ENCODE measurements around the gene OLFM2. TPM values are rescaled to one million over a fixed set of nuclear protein-coding genes. Genes with fewer than 3 reads are reported as not detected.

Gene OLFM2
- total RNA-seq, 2 donors from 2014 or later: 33.1 to 58.1 TPM

GRCh38 chr19:9968820-9969687, 32.7 kb upstream of the OLFM2 start:
- H3K36me3 Mint-ChIP-seq (ENCODE audit: low read depth): no peaks in the 10 kb centered on the region
- H3K27ac Mint-ChIP-seq: no peak overlapping the region

DNA sequence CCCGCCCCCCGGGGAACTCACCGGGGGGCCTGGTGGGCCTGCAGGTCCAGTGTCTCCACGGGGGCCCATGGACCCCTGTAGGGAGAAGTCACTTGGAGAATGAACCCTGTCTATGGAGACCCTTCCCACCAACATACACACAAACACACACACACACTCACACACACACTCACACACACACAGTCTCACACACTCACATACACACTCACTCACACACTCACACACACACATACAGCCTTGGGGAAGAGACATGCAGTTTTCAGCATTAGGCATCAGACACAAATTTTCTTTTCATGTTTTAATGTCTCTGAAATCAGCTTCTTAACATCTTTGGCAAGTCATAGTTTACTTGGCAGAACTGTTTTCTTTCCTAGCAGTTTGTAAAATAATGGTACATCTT, 31.0 kb upstream of the OLFM2 start:
- peaks cover 56% of the 10 kb centered on the region for H3K27me3 Mint-ChIP-seq (ENCODE audit: insufficient read depth)
- H3K9me3 Mint-ChIP-seq: no peaks in the 10 kb centered on the region
- Histone ChIP-seq H3K27ac (ENCODE audit: low read depth, low read length) (no peak overlapping the region), H3K4me3 (ENCODE audit: low read length) (no peak overlapping the region), H3K9ac (ENCODE audit: extremely low read depth, low read length, poor library complexity, severe bottlenecking) (no peak overlapping the region), H3K36me3 (ENCODE audit: control insufficient read depth, insufficient read depth, low read length) (no peaks in the 10 kb centered on the region), H3K9me3 (ENCODE audit: control insufficient read depth, low read length) (no peaks in the 10 kb centered on the region), H3K4me1 (ENCODE audit: control insufficient read depth, insufficient read depth, low read length) (no peaks in the 10 kb centered on the region), H3K27me3 (ENCODE audit: control insufficient read depth, insufficient read depth, low read length, poor library complexity, severe bottlenecking) (peaks cover 31% of the 10 kb centered on the region)
- no peak overlapping the region for H3K4me3 Mint-ChIP-seq
- no peaks in the 10 kb centered on the region for H3K36me3 Mint-ChIP-seq (ENCODE audit: low read depth)
- H3K4me1 Mint-ChIP-seq: peaks cover 2% of the 10 kb centered on the region
- TF ChIP-seq, protein P1, sequence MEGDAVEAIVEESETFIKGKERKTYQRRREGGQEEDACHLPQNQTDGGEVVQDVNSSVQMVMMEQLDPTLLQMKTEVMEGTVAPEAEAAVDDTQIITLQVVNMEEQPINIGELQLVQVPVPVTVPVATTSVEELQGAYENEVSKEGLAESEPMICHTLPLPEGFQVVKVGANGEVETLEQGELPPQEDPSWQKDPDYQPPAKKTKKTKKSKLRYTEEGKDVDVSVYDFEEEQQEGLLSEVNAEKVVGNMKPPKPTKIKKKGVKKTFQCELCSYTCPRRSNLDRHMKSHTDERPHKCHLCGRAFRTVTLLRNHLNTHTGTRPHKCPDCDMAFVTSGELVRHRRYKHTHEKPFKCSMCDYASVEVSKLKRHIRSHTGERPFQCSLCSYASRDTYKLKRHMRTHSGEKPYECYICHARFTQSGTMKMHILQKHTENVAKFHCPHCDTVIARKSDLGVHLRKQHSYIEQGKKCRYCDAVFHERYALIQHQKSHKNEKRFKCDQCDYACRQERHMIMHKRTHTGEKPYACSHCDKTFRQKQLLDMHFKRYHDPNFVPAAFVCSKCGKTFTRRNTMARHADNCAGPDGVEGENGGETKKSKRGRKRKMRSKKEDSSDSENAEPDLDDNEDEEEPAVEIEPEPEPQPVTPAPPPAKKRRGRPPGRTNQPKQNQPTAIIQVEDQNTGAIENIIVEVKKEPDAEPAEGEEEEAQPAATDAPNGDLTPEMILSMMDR (conservative IDR thresholded peaks at IDR 0.05): no peak
- DNase-seq: no peak
- H3K27ac Mint-ChIP-seq: no peak overlapping the region
- 74% methylated on average over 4 of the region's 4 CpGs; no CpG with 5 or more reads in 1 of the 2 experiments for WGBS, 2 experiments (ENCODE audit: insufficient coverage in 1 of 2, insufficient read length in 1 of 2)

More at GRCh38 chr19:9968820-9969687, 32.7 kb upstream of the OLFM2 start:
- H3K4me1 Mint-ChIP-seq: peaks cover 2% of the 10 kb centered on the region
- H3K27me3 ChIP-seq (ENCODE audit: control insufficient read depth, insufficient read depth, low read length, poor library complexity, severe bottlenecking): peaks cover 31% of the 10 kb centered on the region
- 88 to 100% methylated on average over 2 to 8 of the region's 8 CpGs for WGBS, 2 experiments (ENCODE audit: insufficient coverage in 1 of 2, insufficient read length in 1 of 2)
- H3K36me3 ChIP-seq (ENCODE audit: control insufficient read depth, insufficient read depth, low read length): no peaks in the 10 kb centered on the region
- no peak overlapping the region for H3K27ac ChIP-seq (ENCODE audit: low read depth, low read length)
- no peak overlapping the region for H3K9ac ChIP-seq (ENCODE audit: extremely low read depth, low read length, poor library complexity, severe bottlenecking)
- H3K27me3 Mint-ChIP-seq (ENCODE audit: insufficient read depth): peaks cover 49% of the 10 kb centered on the region
- no peaks in the 10 kb centered on the region for H3K9me3 Mint-ChIP-seq
- H3K4me3 ChIP-seq (ENCODE audit: low read length): no peak overlapping the region
- no peak overlapping the region for H3K4me3 Mint-ChIP-seq
- DNase-seq: no peak
- H3K9me3 ChIP-seq (ENCODE audit: control insufficient read depth, low read length): no peaks in the 10 kb centered on the region
- TF ChIP-seq, protein P1 (conservative IDR thresholded peaks at IDR 0.05): no peak
- no peaks in the 10 kb centered on the region for H3K4me1 ChIP-seq (ENCODE audit: control insufficient read depth, insufficient read depth, low read length)

- H3K36me3 ChIP-seq (ENCODE audit: control insufficient read depth, insufficient read depth, low read length): no peaks in the 10 kb centered on the region
- no peak overlapping the region for H3K27ac ChIP-seq (ENCODE audit: low read depth, low read length)
- peak; percentile 85 for DNase-seq
- H3K27me3 ChIP-seq (ENCODE audit: control insufficient read depth, insufficient read depth, low read length, poor library complexity, severe bottlenecking): peaks cover 31% of the 10 kb centered on the region
- WGBS, 2 experiments (ENCODE audit: insufficient coverage in 1 of 2, insufficient read length in 1 of 2): 5 to 8% methylated on average over 2 to 29 of the region's 29 CpGs
- no peak overlapping the region for H3K9ac ChIP-seq (ENCODE audit: extremely low read depth, low read length, poor library complexity, severe bottlenecking)
- TF ChIP-seq, protein P1 (conservative IDR thresholded peaks at IDR 0.05): no peak
- H3K4me3 ChIP-seq (ENCODE audit: low read length): no peak overlapping the region
- Mint-ChIP-seq H3K4me1 (peaks cover 2% of the 10 kb centered on the region), H3K27ac (no peak overlapping the region), H3K27me3 (ENCODE audit: insufficient read depth) (peaks cover 57% of the 10 kb centered on the region), H3K4me3 (peak overlapping the region; percentile 32), H3K36me3 (ENCODE audit: low read depth) (no peaks in the 10 kb centered on the region), H3K9me3 (no peaks in the 10 kb centered on the region)
- no peaks in the 10 kb centered on the region for H3K4me1 ChIP-seq (ENCODE audit: control insufficient read depth, insufficient read depth, low read length)
- H3K9me3 ChIP-seq (ENCODE audit: control insufficient read depth, low read length): no peaks in the 10 kb centered on the region
Measured at GRCh38 chr19:9966448-9966847, 30.1 kb upstream of the OLFM2 start.

Measured in endodermal cell (in vitro differentiated cells).